ENCODE measurements around the gene SMG9. TPM values are rescaled to one million over a fixed set of nuclear protein-coding genes. Genes with fewer than 3 reads are reported as not detected.

SMG9 gene
- polyA plus RNA-seq, 1 experiment: 14.8 TPM

- H3K27me3 ChIP-seq (ENCODE audit: control insufficient read depth, insufficient read depth, low read length): 0 out of 2 replicates have a peak, but pooled peaks cover 3% of the 10 kb centered on the region
- POLR2A ChIA-PET: no interaction called here
- TF ChIP-seq CTCF (IDR thresholded peaks at IDR 0.05; ENCODE audit: insufficient read depth, low read depth, low read length): no peak
- no peak overlapping the region for H3K4me3 ChIP-seq (ENCODE audit: low read depth, low read length)
- no peaks in the 10 kb centered on the region for H3K36me3 ChIP-seq (ENCODE audit: control insufficient read depth, insufficient read depth, low read length)
- no peak for DNase-seq (ENCODE audit: low read depth)
- CTCF ChIA-PET: no interaction called here
These were observed 35.3 kb downstream of the SMG9 start for GRCh38 chr19:43719378-43719868.

GRCh38 chr19:43718627-43719377 is 36.0 kb downstream of the SMG9 start:
- Histone ChIP-seq H3K36me3 (ENCODE audit: control insufficient read depth, insufficient read depth, low read length) (no peaks in the 10 kb centered on the region), H3K4me3 (ENCODE audit: low read depth, low read length) (no peak overlapping the region), H3K27me3 (ENCODE audit: control insufficient read depth, insufficient read depth, low read length) (0 out of 2 replicates have a peak, but pooled peaks cover 3% of the 10 kb centered on the region)
- ChIA-PET POLR2A (no interaction called here), CTCF (interaction anchor here (1.7 kb wide), 1 partner anchor 26 kb away, joined by 4 read pairs; no protein-coding TSS in a partner anchor)
- no peak for TF ChIP-seq CTCF (IDR thresholded peaks at IDR 0.05; ENCODE audit: insufficient read depth, low read depth, low read length)
- no peak for DNase-seq (ENCODE audit: low read depth)

- ChIA-PET CTCF (no interaction called here), POLR2A (interaction anchor here (0.6 kb wide), 1 partner anchor 39 kb away, joined by 5 read pairs; no protein-coding TSS in a partner anchor)
- no peaks in the 10 kb centered on the region for H3K36me3 ChIP-seq (ENCODE audit: control insufficient read depth, insufficient read depth, low read length)
- DNase-seq (ENCODE audit: low read depth): no peak
- H3K4me3 ChIP-seq (ENCODE audit: low read depth, low read length): no peak within 1 kb of the TSS
- 0 out of 2 replicates have a peak, but pooled peaks cover 3% of the 10 kb centered on the region for H3K27me3 ChIP-seq (ENCODE audit: control insufficient read depth, insufficient read depth, low read length)
- no peak for TF ChIP-seq CTCF (IDR thresholded peaks at IDR 0.05; ENCODE audit: insufficient read depth, low read depth, low read length)
These were observed 39.0 kb downstream of the SMG9 start, which contains the start of gene IRGC for GRCh38 chr19:43715776-43716175. Gene IRGC, plus strand, starts transcription at chr19:43716076. Its CDS starts 2,483 bp downstream, at chr19:43718559.

- ChIA-PET CTCF (no interaction called here), POLR2A (no interaction called here)
- no peak for DNase-seq (ENCODE audit: low read depth)
- no peak overlapping the region for H3K4me3 ChIP-seq (ENCODE audit: low read depth, low read length)
- H3K36me3 ChIP-seq (ENCODE audit: control insufficient read depth, insufficient read depth, low read length): no peaks in the 10 kb centered on the region
- no peak for TF ChIP-seq CTCF (IDR thresholded peaks at IDR 0.05; ENCODE audit: insufficient read depth, low read depth, low read length)
- H3K27me3 ChIP-seq (ENCODE audit: control insufficient read depth, insufficient read depth, low read length): 0 out of 2 replicates have a peak, but pooled peaks cover 3% of the 10 kb centered on the region
These were observed 41.6 kb downstream of the SMG9 start for GRCh38 chr19:43713208-43713607.

- TF ChIP-seq CTCF (IDR thresholded peaks at IDR 0.05; ENCODE audit: insufficient read depth, low read depth, low read length): no peak
- ChIA-PET CTCF (interaction anchor here (1.0 kb wide), 1 partner anchor 9 kb away, joined by 4 read pairs; no protein-coding TSS in a partner anchor), POLR2A (no interaction called here)
- Histone ChIP-seq H3K36me3 (ENCODE audit: control insufficient read depth, insufficient read depth, low read length) (no peaks in the 10 kb centered on the region), H3K27me3 (ENCODE audit: control insufficient read depth, insufficient read depth, low read length) (0 out of 2 replicates have a peak, but pooled peaks cover 1% of the 10 kb centered on the region), H3K4me3 (ENCODE audit: low read depth, low read length) (no peak overlapping the region)
- no peak for DNase-seq (ENCODE audit: low read depth)
These were observed 42.9 kb downstream of the SMG9 start for GRCh38 chr19:43711751-43712355.
